HAP-1 (cell line): Measurements from ENCODE around the gene KRTAP3-1.

Source experiments
- DNase-seq, 2 experiments: peaks; one replicate each; pipeline ENCODE4 v3.0.0-alpha.2; 2016 to 2020; ENCODE audit warnings: low spot score in 2 of 2
- H3K27me3 ChIP-seq: fragments of 250-450 bp; sonication (Bioruptor Pico); 2 replicates; pipeline ENCODE4 v1.5.1; 2020; ENCODE audit warnings: low read depth, mild to moderate bottlenecking, moderate library complexity
- H3K36me3 ChIP-seq: fragments of 250-450 bp; sonication (Bioruptor Pico); replicated peaks from 2 replicates; pipeline ENCODE4 v1.5.1; 2020; ENCODE audit warnings: mild to moderate bottlenecking
- H3K4me1 ChIP-seq: fragments of 250-450 bp; sonication (Bioruptor Pico); 2 replicates; pipeline ENCODE4 v1.5.1; 2020; ENCODE audit warnings: mild to moderate bottlenecking
- H3K4me3 ChIP-seq: fragments of 250-450 bp; sonication (Bioruptor Pico); 2 replicates; pipeline ENCODE4 v1.5.1; 2020; ENCODE audit warnings: mild to moderate bottlenecking, moderate library complexity
- H3K9me3 ChIP-seq: fragments of 250-450 bp; sonication (Bioruptor Pico); 2 replicates; pipeline ENCODE4 v1.5.1; 2020; ENCODE audit warnings: mild to moderate bottlenecking, moderate library complexity
- in situ Hi-C: fragments of 300-500 bp; cut with MboI; formaldehyde crosslinking; loops from 3 replicates; pipeline ENCODE4 v1.14.3; 2020; ENCODE audit warnings: low sequenced_read_pairs, inconsistent platforms, mixed read lengths

The KRTAP3-1 gene

DNA sequence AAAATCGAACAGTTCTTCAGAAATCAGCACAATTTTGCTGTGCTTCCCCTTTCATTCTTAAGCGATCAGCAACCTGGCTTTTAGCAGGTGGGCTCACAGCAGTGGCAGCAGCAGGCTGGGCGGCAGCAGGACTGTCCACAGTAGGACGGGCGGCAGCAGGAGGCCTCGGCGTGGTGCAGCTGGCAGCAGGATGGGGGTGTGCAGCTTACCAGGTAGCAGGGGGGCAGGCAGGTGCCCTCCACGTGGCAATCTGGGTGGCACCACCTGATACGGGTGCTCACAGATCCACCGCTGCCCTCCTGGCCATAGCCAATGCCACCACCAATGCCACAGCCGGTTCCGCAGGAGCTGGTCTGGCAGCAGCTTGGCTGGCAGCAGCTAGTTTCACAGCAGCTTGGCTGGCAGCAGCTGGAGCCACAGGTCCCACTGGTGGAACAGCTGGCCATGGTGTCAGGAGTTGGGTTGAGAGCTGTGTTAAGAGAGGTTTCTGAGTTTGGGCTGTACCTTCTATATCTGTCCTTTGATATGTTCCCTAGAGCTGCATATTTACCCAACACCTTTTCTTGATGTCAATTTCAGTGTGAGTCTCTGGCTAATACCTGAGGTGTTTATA, 20.8 kb upstream of the KRTAP3-1 start, which contains the start of gene KRTAP1-4:
Gene KRTAP1-4 (minus strand): TSS at position 563 of the 613 bp plus-strand sequence. CDS start 117 bp downstream, at position 446.
- Histone ChIP-seq H3K27me3 (peaks cover 13% of the 10 kb centered on the region), H3K4me1 (no peaks in the 10 kb centered on the region), H3K36me3 (no peaks in the 10 kb centered on the region), H3K9me3 (no peaks in the 10 kb centered on the region), H3K4me3 (no peak within 1 kb of the TSS)
- no peak for DNase-seq
- in situ Hi-C loops, result no loop called here

DNA sequence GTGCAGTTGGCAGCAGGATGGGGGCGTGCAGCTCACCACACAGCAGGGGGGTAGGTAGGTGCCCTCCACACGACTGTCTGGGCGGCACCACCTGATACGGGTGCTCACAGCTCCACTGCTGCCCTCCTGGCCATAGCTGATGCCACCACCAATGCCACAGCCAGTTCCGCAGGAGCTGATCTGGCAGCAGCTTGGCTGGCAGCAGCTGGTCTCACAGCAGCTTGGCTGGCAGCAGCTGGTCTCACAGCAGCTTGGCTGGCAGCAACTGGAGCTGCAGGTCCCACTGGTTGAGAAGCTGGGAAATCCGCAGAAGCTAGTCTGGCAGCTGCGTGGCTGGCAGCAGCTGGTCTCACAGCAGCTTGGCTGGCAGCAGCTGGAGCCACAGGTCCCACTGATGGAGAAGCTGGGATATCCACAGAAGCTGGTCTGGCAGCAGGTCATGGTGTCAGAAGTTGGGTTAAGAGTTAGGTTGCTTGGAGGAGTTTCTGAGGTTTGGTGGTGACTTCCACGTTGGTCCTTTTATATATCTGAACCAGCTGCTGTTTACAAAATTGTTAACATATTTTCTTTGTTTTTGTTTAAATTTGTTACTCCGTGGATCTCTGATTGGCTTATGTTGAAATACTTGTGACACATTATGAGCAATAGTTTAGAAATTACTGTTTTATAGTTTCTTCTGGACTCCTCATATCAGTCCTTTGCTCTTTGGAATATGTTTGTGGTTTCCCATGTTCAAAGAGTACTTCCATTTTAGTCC, 18.0 kb upstream of the KRTAP3-1 start, which contains the start of gene KRTAP1-5:
Gene KRTAP1-5 (minus strand): TSS at position 494 of the 757 bp plus-strand sequence. CDS start 53 bp downstream, at position 441.
- Histone ChIP-seq H3K36me3 (no peaks in the 10 kb centered on the region), H3K4me3 (no peak within 1 kb of the TSS), H3K9me3 (no peaks in the 10 kb centered on the region), H3K27me3 (peaks cover 11% of the 10 kb centered on the region), H3K4me1 (no peaks in the 10 kb centered on the region)
- no peak for DNase-seq
- in situ Hi-C loops, result no loop called here

- no peaks in the 10 kb centered on the region for H3K4me1 ChIP-seq
- H3K36me3 ChIP-seq, result no peaks in the 10 kb centered on the region
- H3K9me3 ChIP-seq, result no peaks in the 10 kb centered on the region
- H3K4me3 ChIP-seq, result no peak overlapping the region
- in situ Hi-C loops, result no loop called here
- H3K27me3 ChIP-seq, result peaks cover 4% of the 10 kb centered on the region; the same call in 1 of the 2 replicates
- DNase-seq, result no peak
Measured at GRCh38 chr17:41024697-41025096, 15.8 kb upstream of the KRTAP3-1 start.

DNA sequence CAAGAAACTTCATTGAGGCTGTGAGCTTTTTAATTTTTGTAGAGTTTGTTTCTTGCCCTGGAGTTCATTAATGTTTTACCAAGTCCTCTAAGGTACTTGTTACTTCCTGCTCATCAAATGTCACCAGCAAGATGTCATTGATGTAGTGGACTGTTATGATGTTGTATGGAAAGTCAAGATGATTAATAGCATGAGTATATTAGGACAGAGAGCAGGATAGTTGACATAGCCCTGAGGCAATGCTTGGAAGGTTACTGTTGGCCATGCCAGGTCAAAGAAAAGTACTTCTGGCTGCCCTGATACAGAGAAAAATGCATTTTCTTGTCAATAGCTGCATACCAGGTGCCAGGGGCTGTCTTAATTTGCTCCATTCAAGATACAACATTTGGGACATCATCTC, 11.4 kb upstream of the KRTAP3-1 start:
- in situ Hi-C loops, result no loop called here
- H3K4me3 ChIP-seq, result no peak overlapping the region
- no peaks in the 10 kb centered on the region; the same call in 1 of the 2 replicates for H3K4me1 ChIP-seq
- H3K27me3 ChIP-seq, result no peaks in the 10 kb centered on the region; the same call in 1 of the 2 replicates
- H3K36me3 ChIP-seq, result no peaks in the 10 kb centered on the region
- no peaks in the 10 kb centered on the region for H3K9me3 ChIP-seq
- no peak for DNase-seq

GRCh38 chr17:41019415-41019814, 10.5 kb upstream of the KRTAP3-1 start:
- no peak for DNase-seq
- Histone ChIP-seq H3K4me1 (no peaks in the 10 kb centered on the region; the same call in 1 of the 2 replicates), H3K36me3 (no peaks in the 10 kb centered on the region), H3K9me3 (no peaks in the 10 kb centered on the region), H3K27me3 (peaks cover 4% of the 10 kb centered on the region; the same call in 1 of the 2 replicates), H3K4me3 (no peak overlapping the region)
- in situ Hi-C loops, result no loop called here

DNA sequence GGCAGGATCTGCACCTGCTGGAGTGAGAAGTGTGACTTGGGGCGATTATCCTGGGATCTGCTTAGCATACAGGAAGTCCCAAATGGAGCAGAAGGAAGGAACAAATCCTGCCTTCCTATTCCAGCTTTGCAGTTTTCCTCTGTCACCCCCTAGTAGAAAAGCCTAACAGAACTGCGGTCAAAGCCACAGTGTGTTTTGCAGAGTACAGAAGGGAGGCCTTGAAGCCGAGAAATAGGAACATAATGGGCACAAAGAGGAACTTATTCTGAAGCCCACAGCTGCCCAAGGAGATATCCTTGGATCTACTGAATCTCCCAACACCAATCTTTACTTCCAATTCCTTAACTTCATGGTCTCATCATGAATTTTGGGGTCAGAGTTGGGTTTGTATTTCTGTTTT, 9.6 kb upstream of the KRTAP3-1 start:
- H3K36me3 ChIP-seq, result no peaks in the 10 kb centered on the region
- H3K27me3 ChIP-seq, result peaks cover 4% of the 10 kb centered on the region; the same call in 1 of the 2 replicates
- no peak for DNase-seq
- in situ Hi-C loops, result no loop called here
- no peak overlapping the region for H3K4me3 ChIP-seq
- no peaks in the 10 kb centered on the region; the same call in 1 of the 2 replicates for H3K4me1 ChIP-seq
- no peaks in the 10 kb centered on the region for H3K9me3 ChIP-seq

DNA sequence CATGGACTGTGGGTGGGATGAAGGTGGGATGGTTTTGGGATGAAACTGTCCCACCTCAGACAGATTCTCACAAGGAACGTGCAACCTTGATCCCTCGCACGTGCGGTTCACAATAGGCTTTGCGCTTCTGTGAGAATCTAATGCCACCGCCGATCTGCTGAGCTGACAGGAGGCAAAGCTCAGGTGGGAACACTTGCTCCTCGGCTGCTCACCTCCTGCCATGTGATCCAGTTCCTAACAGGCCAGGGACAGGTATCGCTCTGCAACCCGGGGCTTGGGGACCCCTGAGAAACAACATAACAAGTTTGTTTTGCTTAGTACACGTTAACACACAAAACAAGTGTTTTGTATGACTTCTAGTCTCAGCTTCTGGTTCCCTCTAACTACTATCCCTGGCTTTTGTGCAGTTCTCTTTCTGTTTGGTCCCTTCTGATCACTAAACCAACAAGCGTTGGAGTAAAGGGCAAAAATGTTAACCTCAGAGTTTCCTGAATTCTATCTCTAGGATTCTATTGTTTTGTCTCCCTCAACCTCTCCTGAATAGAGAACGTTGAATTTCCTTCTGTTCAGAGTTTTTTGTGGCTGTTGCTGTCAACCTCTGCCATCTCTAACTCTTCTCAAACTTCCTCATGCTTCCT, 7.8 kb upstream of the KRTAP3-1 start:
- Histone ChIP-seq H3K4me1 (no peaks in the 10 kb centered on the region; the same call in 1 of the 2 replicates), H3K27me3 (peaks cover 4% of the 10 kb centered on the region; the same call in 1 of the 2 replicates), H3K4me3 (no peak overlapping the region), H3K9me3 (no peaks in the 10 kb centered on the region), H3K36me3 (no peaks in the 10 kb centered on the region)
- in situ Hi-C loops, result no loop called here
- DNase-seq, result no peak

- no peak for DNase-seq
- H3K9me3 ChIP-seq, result no peaks in the 10 kb centered on the region
- H3K27me3 ChIP-seq, result peaks cover 4% of the 10 kb centered on the region; the same call in 1 of the 2 replicates
- in situ Hi-C loops, result no loop called here
- H3K36me3 ChIP-seq, result no peaks in the 10 kb centered on the region
- H3K4me1 ChIP-seq, result no peaks in the 10 kb centered on the region; the same call in 1 of the 2 replicates
- H3K4me3 ChIP-seq, result no peak overlapping the region
Measured at GRCh38 chr17:41015454-41015853, 6.5 kb upstream of the KRTAP3-1 start.

GRCh38 chr17:41013606-41014005, 4.7 kb upstream of the KRTAP3-1 start:
- H3K9me3 ChIP-seq, result no peaks in the 10 kb centered on the region
- no peaks in the 10 kb centered on the region for H3K36me3 ChIP-seq
- H3K27me3 ChIP-seq, result peaks cover 7% of the 10 kb centered on the region; the same call in 1 of the 2 replicates
- H3K4me1 ChIP-seq, result peaks cover 12% of the 10 kb centered on the region
- no peak overlapping the region for H3K4me3 ChIP-seq
- DNase-seq, result no peak
- in situ Hi-C loops, result no loop called here

- H3K4me1 ChIP-seq, result peaks cover 12% of the 10 kb centered on the region
- no peaks in the 10 kb centered on the region for H3K9me3 ChIP-seq
- H3K4me3 ChIP-seq, result no peak overlapping the region
- in situ Hi-C loops, result no loop called here
- no peaks in the 10 kb centered on the region for H3K36me3 ChIP-seq
- peaks cover 7% of the 10 kb centered on the region; the same call in 1 of the 2 replicates for H3K27me3 ChIP-seq
- no peak for DNase-seq
Measured at GRCh38 chr17:41013181-41013580, 4.3 kb upstream of the KRTAP3-1 start.

DNA sequence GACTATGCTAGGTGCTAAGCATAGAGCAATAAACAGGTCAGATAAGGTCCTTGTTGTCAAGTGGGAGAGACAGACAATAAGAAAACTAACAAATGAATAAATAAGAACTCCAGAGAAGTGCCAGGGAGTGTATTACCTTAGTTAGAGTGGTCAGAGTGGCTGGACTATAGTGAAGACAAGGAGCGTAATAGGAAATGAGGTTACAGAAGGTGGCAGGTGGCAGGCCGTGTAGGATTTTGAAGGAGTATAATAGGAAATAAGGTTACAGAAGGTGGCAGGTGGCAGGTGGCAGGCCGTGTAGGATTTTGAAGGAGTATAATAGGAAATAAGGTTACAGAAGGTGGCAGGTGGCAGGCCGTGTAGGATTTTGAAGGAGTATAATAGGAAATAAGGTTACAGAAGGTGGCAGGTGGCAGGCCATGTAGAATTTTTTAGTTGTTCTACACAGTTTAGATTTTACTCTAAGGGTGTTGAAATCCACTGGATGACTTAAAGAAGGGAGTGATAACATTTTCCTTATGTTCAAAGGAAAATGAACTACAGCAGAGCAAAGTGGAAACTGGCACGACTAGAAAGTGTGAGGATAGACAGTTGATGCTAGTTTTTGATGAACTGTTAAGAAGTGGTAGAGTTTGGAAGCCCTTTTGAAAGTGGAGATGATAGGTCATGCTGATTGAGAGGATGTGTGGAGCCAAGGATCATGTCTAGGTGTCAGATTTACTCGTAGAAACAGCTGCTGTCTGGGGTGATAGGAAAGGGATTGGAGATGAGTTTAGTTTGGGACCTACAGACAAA, 3.6 kb upstream of the KRTAP3-1 start:
- Histone ChIP-seq H3K4me1 (peaks cover 12% of the 10 kb centered on the region), H3K9me3 (no peaks in the 10 kb centered on the region), H3K27me3 (peaks cover 7% of the 10 kb centered on the region; the same call in 1 of the 2 replicates), H3K36me3 (no peaks in the 10 kb centered on the region), H3K4me3 (no peak overlapping the region)
- in situ Hi-C loops, result no loop called here
- no peak for DNase-seq

GRCh38 chr17:41010441-41010840, 1.5 kb upstream of the KRTAP3-1 start:
- Histone ChIP-seq H3K4me1 (peaks cover 12% of the 10 kb centered on the region), H3K36me3 (no peaks in the 10 kb centered on the region), H3K4me3 (no peak overlapping the region), H3K9me3 (no peaks in the 10 kb centered on the region), H3K27me3 (peaks cover 7% of the 10 kb centered on the region; the same call in 1 of the 2 replicates)
- no peak for DNase-seq
- in situ Hi-C loops, result no loop called here

- Histone ChIP-seq H3K4me1 (peaks cover 12% of the 10 kb centered on the region), H3K9me3 (no peaks in the 10 kb centered on the region), H3K27me3 (peaks cover 3% of the 10 kb centered on the region), H3K4me3 (no peak overlapping the region), H3K36me3 (no peaks in the 10 kb centered on the region)
- in situ Hi-C loops, result no loop called here
- DNase-seq, result no peak
Measured at GRCh38 chr17:41009936-41010335, 1.0 kb upstream of the KRTAP3-1 start.
